G401.6 (cell line): ENCODE data around the gene FBXL17.

Source experiments
- FAIRE-seq: peaks from 2 replicates; lab custom pipeline; 2012; peaks lifted over from hg19 to GRCh38; lab: Jason Lieb, UNC

Gene FBXL17

DNA sequence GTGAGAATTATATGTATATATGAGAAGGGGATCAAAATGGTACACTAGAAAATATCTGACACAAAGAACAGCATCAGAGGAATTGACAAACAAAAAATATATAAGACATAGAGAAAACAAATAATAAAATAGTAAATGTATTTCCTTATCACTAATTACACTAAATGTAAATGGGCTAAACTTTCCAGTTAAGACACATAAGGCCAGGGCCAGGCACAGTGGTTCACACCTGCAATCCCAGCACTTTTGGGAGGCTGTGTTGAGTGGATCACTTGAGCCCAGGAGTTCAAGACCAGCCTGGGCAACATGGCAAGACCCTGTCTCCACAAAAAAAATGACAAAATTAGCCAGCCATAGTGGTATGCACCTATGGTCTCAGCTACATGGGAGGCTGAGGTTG lies 8.5 kb downstream of the FBXL17 start:
- FAIRE-seq, result no peak

DNA sequence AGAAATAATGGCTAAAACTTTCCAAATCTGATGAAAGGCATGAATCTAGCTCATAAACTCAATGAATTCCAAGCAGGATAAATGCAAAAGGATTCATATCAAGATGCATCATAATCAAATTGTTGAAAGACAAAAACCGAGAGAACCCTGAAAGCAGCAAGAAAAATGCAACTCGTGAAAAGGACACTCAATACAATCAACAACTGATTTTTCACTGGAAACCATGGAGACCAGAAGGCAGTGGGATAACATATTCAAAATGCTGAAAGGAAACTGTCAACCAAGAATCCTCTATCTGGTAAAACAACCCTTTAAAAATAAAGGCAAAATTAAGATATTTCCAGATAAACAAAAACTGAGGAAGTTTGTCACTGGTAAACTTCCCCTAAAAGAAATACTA lies 9.5 kb downstream of the FBXL17 start:
- FAIRE-seq, result no peak

DNA sequence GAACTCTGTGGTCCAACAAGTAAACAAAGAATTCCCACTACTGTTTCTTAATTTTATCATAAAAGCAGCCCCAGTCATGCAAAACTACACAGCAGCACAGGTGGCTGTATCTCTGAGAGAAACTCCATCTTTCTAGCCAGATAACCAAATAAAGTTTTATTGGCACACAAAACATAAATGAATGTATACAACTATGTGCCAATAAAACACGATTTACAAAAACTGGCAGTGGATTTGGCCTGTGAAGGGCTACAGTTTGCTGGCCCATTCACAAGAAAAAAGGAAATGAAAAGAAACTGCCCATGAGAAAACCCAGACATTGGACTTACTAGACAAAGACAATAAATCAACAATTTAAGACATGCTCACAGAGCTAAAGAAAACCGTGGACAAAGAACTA lies 10.6 kb downstream of the FBXL17 start:
- FAIRE-seq, result no peak

DNA sequence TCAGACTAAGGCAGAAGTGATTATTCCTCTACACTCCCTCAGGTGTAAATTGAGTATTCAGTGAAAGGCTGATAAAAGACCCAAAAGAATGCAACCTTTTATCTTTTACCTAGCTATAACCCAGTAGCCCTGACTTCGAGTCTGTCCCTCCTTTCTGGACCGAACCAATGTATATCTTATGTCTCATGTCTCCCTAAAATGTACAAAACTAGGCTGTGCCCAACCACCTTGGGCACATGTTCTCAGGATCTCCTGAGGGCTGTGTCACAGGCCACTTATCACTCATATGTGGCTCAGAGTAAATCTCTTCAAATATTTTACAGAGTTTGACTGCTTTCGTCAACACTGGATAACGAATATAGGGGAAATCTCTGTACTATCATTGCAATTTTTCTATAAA lies 12.7 kb downstream of the FBXL17 start:
- no peak for FAIRE-seq

DNA sequence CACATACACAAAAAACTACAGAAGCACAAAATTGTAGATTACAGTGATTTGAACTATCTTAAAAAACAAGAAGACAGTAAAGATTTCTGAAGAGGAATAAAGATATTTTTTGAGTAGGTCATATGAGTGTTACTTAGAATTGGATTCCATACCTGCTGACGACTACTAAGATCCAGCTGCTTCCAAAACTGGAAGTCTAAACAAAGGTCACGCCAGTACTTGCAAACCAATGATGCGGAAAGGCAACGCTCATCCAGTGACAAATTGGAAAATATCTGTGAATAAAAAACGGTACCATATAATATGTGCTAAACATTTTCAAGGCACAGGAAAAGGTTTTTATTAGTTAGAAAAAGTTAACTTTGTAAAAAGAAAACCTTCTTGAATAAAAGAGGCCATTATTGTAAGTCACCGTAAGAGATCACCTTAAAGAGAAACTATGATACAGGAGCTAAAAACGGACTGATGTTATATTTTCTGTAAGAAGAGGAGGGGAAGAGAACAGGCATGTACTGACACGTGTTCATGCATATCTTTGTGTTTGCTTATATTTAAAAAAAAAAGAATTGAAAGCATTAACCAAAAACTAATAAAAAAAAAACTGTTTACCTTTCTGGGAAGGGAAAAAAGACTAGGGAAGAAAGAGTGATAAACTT lies 14.1 kb downstream of the FBXL17 start:
- FAIRE-seq, result no peak

DNA sequence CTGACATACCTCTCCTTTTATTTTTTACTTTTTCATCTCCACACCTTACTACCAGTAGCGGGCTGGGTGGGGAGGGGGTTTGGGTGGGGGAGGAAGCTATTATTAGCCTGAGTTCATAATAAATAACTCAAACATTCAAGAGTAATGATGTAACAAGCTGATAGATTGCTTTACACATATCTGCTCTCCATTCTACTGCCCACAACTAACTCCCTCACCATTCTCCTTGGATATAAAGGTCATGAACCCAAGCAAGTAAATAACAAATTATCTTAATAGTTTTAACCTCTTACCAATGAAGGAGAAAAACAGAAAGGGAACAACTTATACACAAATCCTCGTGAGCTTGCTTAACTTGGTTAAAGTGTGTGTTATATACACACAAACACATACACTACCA lies 15.4 kb downstream of the FBXL17 start:
- FAIRE-seq, result no peak

DNA sequence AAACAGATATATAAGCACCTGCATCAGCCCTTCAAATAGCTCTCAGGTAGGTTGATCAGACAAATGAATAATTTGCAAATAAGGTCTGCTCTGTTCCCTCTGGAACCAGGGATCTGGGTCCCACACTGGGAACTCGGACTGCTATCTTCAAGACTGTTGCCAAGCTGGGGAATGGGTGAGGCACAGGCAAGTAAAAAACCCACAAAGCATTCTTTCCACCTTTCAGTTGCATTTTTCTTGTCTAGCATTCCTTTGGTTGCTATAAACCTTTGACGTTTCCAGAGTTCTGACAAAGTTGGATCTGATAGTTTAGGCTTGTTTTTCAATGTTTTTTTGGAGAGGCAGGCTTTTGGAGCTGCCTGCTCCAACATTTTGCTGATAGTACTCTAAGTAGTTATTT lies 20.1 kb downstream of the FBXL17 start:
- no peak for FAIRE-seq

DNA sequence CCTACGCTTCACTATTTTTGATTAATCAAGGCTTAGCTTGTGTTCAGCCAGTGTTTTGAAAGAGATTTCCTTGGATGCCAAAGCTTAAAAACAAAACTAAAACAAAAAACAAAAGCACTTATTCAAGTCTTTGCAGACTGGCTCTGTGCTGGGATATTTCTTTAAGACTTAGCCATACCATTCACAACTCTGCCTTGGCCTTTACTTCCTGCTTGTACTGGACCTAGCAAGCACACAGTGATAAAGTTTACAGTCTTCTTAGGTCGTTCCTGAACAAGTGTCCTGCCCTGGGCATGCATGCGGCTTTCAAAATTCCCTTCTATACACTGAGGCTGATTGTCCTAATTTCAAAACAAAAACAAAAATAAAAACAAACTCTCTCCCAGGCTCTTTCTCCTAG lies 20.7 kb downstream of the FBXL17 start:
- no peak for FAIRE-seq

DNA sequence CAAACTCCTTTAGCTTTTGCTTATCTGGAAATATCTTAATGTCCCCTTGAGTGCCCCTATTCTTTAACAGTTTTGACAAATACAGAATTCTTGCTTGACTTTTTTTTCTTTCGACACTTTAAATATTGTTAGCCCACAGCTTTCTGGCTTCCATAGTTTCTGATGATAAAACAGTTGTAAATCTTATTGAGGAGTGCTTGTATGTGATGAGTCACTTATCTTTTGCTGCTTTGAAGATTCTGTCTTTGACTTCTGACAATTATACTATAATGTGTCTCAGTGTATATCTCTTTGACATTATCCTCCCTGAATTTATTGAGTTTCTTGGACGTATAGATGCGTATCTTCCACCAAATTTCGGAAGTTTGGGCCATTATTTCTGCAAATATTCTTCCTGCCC lies 21.6 kb downstream of the FBXL17 start:
- no peak for FAIRE-seq

DNA sequence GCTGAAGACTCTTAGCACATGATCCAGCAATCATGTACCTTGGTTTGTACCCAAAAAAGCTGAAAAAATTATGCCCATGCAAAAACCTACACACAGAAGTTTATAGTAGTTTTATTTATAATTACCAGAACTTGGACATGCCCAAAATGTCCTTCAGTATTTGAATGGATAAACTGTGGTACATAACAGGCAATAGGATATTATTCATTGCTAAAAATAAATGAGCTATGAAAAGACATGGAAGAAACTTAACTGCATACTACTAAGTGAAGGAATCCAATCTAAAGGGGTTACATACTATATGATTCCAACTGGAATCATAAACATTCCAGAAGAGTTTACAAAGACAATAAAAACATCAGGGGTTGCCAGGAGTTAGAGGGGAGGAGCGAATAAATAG lies 25.6 kb downstream of the FBXL17 start:
- no peak for FAIRE-seq

DNA sequence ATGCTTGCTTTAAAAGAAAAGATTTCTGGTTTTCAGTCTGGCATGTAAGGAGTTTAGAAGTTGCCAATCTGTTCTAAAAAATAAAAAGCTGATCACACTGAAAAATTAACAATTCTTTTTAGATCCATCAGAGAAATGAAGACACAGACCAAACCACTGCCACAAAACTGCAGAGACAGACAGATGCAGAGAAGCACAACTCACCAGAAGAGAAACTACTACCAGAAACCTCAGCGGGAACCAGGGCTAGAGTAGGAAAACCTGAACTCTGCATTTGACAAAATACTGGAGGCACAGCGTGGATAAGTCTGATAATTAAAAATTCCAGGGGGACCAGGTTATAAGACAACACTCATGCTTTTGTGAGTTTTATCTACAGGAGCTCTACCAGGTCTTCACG lies 28.8 kb downstream of the FBXL17 start:
- FAIRE-seq, result no peak

DNA sequence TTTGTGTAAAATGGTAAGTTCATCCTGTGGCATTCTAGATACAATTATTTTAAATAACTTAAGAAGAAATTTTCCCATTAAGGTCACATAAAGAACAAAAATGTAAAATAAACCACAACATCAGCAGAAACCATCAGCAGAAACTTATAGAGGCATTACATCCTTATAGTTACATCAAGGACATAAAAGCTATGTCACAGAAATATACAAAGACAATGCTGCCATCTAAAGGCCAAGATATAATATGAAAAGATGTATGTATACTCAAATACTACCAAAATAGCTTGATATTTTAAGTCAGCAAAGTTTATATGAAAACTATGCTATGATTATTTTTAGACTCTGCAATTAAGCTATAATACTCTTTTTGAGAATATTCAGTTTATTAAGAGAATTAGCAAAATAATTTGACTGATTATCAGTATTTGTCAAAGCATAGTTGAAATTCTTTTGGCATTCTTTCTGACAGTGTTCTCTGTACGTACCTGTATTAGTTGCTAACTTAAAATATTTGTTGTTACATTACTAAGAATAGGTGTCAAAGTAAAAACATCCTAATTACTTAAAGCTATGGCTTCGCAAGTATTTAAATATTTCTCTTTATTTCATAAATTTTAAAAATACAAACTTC lies 36.2 kb downstream of the FBXL17 start:
- FAIRE-seq, result peak; percentile 94

DNA sequence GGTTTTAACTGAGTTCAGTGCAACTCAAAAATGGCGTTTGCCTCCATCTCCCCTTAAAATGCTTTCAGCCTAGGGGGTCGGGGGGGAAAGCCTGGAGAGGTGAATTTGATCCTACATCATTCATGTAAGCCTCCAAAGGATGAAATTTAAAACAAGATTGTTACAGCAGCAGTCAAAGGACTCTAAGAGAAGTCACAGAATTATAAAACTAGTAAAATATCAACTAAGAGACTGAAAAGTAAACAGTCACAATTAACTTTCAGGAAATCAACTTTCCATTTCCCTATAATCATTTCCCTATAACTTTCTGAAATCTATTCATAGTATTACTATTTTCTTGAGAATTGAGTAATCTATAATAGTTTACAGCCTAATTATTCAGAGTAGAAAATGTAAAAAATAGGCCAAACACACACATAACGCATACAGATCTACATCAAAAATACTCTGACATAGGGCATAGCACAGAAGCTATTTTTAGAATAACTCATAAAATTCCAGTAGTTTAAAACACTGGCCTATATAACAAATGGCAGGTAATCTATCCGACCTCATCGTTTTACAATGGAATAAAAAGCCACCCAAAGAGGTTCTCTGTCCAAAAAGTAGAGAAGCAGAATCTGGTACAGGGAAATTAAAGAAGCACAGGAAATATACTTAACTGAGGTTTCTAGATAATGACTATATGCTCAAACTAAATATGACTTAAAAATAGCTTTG lies 37.6 kb downstream of the FBXL17 start:
- no peak for FAIRE-seq

DNA sequence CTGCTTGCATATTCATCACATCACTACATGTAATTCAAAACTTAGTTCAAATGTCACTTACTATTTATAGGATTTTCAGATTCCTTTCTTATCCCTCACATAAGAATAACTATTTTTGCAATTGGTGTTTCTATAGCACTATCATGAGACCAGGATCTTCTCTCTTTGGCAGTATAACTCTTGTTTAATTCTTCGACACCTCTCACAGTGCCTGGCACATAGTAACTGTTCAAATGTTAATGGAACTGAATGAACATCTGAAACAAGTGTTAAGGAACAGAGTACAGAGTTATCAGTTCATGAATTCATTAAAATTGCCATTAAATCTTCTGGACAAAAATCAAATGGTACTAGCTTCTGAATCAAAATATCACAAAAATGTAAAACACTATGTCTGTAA lies 40.0 kb downstream of the FBXL17 start:
- FAIRE-seq, result no peak

DNA sequence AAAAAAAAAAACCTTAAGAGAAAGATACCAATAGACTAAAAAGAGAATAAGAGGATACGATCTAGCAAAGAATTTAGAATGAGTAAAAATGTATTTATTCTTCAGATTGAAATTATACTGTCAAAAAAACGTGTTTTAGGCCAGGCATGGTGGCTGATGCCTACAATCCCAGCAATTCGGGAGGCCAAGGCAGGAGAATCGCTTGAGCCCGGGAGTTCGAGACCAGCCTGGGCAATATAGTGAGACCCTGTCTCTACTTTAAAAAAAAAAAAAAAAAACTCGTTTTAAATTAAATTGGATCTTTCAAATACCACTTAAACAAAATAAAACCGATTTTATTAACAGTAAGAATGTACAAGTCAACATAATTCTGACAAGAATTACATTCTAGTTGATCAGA lies 41.8 kb downstream of the FBXL17 start:
- FAIRE-seq, result no peak

DNA sequence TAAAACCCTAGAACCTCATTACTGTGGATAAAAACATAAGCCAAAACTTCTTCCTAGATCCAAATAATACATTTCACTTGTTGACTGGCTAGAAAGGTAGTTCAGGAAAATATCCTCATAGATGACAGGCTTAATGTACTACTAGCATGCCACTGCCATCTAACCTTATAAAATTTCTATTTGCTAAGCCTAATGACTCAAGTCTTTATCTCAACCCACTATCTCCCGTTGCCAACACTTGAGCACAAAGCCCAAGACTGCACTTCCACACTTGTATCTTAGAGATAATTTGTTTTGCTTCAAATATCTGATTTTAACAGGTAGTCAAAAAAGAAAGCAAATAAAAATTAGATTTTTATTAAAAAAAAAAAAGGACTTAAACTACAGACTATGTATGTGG lies 42.7 kb downstream of the FBXL17 start:
- no peak for FAIRE-seq

DNA sequence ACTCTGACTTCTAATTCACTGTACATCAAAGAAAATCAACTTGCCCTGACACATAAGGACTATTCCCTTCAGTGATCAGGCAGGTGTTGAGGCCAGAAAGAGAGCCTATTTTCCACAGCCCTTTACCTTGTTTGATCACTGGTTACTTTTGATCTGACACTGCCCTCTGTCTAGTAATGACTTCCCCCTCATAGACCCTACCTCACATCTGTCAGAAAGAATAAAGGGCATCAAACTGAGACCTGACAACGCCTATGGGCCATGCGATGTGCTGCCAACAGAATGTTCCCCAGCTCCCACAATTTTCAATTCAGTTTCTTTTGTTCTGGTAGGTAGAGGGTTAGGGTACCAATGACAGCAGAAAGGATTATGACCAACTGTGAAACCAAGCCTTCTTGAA lies 47.7 kb downstream of the FBXL17 start:
- no peak for FAIRE-seq

DNA sequence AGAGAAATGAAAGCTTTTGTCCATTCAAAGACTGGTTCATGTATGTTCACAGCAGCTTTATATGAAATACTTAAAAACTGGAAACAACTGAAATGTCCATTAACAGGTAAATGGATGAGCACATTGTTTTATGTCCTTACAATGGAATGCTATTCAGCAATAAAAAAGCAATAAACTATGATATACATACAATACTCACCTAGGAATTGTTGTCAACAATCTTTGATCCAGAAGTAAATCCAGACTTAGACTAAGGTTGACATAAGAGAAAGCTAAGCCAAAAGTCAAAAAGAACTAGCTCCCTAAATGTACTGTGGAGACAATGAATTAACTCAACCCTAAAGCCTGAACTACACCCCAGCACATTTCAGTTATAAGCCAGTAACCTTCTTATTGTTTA lies 54.9 kb downstream of the FBXL17 start:
- no peak for FAIRE-seq

DNA sequence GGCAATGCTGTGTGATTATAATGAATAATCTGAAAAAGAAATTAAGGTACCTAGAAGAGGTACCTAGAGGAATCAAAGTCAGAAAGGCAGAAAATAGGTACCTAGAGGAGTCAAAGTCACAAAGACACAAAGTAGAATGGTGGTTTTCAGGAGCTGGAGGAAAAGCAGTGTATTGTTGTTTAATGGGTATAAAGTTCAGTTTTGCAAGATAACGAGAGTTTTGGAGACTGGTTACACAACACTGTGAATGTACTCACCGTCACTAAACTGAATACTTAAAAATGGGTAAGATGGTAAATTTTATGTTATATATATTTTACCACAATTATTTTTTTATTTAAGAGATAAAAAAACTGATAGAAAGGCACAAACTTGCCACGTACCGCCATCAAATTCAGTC lies 57.0 kb downstream of the FBXL17 start:
- FAIRE-seq, result no peak

DNA sequence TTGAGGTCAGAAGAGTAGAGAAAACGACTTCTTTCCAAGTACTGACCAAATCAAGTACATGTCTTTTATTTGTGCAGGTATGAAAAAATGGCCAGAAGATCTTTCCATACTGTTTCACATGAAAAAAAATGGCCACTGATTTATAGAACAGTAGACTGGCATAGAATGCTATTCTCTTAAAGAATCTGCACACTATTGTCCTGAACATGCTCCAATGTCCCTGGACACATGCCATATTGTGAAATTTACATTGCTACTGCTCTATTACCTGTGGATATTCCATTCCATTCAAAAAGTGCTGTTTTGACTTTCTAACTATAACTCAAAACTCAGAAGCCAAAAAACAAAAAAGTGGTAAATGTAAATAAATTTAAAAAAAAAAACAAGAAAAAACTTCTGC lies 60.6 kb downstream of the FBXL17 start:
- peak; percentile 19 for FAIRE-seq

DNA sequence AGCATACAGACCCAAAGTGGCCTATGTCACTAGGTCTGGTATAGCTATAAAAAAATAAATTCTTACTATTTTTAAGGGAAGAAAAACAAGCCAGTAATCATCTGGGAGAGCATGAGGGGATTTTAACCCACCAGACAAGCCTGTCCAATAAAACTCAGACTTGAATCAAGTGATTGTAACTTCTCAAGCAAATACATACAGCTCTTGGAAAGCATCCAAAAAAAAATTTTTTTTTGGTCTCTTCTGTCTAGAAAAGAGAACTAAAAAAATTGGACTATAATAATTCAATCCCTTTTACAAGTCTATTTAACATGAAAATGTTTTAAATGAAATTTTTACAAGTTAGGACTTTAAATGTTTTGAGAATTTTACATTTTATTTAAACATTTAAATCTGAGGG lies 61.7 kb downstream of the FBXL17 start:
- FAIRE-seq, result peak; percentile 48

DNA sequence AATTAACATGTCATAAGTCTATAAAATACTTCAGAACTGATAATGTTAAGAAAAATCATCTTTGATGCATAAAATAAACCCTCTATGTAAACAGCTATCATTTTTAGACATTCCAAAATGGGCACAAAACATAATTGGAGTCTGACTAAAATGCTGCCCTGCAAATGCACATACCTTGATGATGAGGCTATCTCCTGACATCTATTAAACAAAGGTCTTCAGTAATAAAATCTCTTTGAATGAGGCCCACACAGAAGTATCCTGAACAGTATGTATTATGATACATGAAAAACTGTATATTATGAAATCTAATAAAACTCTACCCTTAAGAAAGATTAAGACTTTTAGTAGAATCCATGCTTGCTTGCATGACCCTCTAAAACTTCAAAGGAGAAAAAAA lies 66.1 kb downstream of the FBXL17 start:
- no peak for FAIRE-seq

DNA sequence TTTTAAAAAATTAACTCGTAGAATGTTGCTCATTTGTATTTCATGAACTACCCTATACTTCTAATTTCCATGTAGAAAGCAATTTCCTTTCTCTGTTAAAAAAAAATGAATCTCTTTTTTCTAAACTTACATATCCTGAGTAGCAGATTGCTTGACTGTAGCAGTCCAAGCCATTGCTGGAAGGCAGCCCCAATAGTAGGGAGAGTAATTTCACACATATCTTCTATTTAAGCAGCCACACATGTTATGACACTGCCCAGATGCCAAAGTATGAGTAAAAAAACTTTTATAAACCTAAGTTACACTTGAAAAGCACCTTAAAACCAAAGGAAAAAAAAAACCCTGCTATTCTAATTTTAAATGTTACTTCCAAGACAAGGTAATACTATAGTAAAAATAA lies 69.6 kb downstream of the FBXL17 start:
- no peak for FAIRE-seq

DNA sequence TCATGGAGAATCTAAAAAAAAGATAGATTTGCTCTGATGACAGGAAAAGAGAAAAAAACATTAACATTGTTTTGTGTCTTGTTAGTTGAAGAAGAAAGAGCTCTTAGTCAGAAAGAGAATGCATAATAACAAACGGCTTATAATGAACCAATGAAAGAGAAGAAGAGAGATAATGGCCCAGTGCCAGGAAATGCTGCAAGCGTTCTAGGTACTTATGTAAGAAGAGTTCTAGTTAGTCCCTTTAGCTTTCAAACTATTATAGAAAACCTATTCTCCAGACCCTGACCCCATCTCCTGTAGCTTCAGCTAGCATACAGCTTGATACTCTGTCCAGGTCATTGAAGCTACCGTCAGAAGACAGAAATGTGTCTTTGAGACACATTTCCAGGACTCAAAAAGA lies 70.2 kb downstream of the FBXL17 start:
- no peak for FAIRE-seq
